HG03108 (cell line): Measurements from ENCODE around the gene NTRK1.

Experiments
- ATAC-seq: cut with Tn5 transposase; IDR thresholded peaks from one replicate; pipeline ENCODE4 v1.9.1; 2021; ENCODE audit warnings: moderate library complexity; ENCODE audit not compliant: unreplicated experiment

NTRK1 gene

DNA sequence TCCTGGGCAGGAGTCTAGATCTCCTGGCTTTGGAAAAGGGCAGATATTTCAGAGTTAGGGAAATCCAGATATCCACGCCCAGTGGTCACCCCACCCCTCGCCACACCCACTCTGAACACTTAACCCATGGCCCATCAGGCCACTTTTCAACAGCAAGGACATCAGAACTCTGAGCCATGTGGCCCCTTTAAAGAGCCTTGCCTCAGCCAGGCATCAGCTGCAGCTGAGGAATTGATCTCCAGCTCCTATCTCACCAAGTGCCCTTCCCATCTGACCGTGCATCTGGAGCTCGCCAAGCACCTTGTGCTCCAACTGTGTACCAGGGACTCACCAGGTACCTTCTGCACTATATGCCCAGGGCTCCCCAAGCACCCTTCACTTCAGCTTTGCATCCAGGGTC is 23.8 kb upstream of the NTRK1 start:
- ATAC-seq = no peak

DNA sequence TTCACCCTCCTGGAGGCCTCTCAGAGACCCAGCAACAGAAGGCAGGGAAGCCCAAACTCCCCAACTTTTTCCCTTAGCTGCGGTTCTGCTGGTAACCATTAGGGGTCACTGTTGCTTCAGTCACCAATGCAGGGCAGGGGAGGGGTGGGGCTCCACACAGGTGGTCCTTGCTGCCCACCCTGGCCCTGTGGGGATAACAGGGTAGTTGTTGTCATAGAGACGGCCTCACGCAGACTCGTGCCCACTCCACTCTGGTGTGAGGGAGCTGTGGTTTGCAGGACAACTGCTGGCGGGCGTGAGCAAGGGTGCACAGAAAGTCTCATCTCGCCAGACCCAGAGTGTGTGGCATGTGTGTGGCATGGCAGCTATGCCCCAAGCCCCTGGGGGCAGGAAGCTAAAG is 21.7 kb upstream of the NTRK1 start:
- ATAC-seq = no peak

DNA sequence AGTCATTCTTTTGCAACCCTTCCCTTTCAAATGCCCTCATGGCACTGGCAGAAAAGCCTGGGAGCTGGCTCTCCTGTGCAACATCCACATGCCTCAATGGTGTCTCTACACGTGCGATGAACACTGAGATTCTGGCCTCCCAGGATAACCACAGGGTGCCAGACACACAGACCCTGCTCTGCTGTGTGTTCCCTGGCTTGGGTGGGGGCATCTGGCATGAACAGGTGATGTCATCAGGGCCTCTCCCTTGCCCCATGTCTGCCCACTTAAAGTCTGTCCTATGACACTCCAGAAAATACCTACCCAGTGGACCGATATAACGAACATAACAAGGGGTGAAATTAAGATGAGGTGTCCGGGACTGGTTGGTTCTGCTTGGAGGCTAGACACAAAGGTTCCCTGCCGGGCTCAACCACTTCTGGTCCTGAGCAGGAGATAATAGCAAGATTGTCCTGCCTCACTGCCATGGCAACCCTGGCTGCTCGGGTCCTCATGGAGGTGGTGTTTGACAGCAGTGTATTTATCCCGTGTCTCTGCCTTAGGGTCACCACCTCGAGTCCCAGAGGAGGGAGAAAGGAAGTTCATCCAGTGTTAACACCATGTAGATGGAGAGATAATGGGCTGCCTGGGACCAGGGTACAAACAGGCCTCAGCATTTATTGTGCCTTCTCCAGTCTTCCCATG is 21.1 kb upstream of the NTRK1 start:
- no peak for ATAC-seq

DNA sequence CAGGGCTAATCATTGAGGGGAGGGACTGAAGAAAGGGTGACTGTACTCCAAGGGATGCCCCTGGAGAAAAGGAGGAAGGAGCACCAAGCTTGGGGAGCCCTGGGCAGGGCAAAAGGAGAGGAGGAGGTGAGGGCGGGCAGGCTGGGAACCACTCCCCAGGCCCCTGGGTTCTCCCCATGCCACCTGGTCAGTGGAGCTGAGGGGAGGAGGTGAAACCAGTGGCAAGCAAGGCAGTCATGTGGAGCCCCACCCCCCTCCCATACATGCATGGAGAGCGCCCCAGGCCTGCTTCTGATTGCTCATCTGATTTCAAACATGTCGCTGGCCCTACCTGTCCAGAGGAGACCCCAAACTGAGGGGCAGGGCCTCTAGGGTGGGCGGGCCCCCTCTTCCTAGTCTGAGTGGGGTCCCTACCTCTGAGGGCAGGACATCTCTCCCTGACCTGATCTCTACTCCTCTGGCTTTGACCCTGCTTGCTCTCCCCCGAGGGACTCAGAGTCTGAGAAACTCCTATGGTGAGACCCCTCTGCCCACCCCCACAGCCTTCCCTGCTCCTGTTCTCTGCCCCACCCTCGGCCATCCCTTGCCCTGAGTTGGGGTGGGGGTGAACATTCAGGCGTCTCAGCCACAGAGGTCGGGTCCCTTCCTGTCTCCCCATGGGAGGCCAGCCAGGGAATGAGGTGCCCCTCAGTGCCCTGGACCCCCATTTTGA is 20.3 kb upstream of the NTRK1 start:
- no peak for ATAC-seq

GRCh38 chr1:156840898-156841279 is 19.8 kb upstream of the NTRK1 start:
- no peak for ATAC-seq

- no peak for ATAC-seq
Measured at GRCh38 chr1:156841295-156841855, 19.3 kb upstream of the NTRK1 start.

DNA sequence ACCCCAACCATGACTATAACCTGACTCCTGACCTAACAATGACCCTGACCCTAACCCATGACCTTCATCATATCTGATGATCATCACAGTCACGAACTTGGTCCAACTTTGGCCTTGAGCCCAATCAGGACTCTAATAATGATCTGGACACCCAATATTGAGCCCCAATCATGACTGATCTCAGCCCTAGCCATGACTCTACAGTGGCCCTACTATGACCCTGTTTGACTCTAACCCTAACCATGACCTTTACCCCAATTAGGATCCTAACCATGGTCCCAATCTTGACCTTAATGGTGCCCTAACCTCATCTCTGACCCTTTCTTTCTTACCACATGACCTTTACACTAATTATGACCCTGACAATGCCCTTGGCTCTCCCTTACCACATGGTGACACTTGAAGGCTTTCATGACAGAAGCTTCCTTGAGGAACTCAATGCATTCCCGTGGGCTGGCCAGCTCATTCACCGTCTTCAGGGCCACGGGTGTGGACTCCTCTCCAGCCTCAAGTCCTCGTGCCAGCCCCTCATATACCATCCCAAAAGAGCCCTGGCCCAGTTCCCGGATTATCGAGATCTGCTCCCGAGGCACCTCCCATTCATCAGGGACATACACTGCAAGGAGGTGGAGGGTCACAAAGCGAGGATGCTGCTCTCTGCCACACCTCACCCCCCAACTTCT is 17.9 kb upstream of the NTRK1 start:
- ATAC-seq = no peak

DNA sequence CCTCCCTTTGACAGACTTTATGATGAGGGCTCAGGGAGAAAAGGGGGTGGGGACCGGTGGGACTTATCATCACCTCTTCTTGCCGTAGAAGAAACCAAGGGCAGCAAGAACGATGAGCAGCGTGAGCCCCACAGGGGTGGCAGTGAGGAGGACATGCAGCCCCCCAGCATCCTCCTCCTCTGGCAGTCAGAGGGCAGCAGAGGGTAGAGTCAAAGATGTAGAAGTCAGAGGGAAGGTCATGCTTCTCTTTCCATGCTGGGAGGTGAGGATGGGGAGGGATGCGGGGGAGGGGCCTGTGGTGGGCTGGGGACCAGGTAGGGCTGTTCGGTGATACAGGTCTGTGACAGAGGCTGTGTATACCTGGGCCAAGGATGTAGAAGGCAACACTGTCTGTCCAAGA is 16.6 kb upstream of the NTRK1 start:
- no peak for ATAC-seq

GRCh38 chr1:156844638-156845037 is 16.0 kb upstream of the NTRK1 start:
- ATAC-seq = no peak

- ATAC-seq = no peak
Measured at GRCh38 chr1:156845055-156845952, 15.4 kb upstream of the NTRK1 start.

GRCh38 chr1:156845953-156846545 is 14.6 kb upstream of the NTRK1 start:
- ATAC-seq = no peak

DNA sequence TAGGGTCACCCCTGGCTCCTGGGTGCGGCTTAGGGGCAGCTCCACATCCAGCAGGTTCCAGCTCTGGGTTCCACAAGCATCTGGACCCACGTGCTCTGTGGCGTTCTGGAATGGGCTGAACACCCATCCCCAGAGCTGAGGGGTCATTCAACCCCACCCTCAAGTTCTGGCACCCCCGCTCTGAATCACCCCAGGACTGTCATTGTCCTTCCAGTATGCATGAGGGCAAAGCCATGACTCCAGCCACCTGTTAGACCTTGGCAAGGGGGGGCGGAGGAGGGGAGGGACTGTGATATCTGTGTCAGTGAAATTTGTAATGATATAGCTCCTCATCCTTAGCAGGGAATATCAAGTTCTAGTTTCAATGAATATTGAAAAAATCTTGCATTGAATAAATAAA is 14.0 kb upstream of the NTRK1 start:
- ATAC-seq = no peak

DNA sequence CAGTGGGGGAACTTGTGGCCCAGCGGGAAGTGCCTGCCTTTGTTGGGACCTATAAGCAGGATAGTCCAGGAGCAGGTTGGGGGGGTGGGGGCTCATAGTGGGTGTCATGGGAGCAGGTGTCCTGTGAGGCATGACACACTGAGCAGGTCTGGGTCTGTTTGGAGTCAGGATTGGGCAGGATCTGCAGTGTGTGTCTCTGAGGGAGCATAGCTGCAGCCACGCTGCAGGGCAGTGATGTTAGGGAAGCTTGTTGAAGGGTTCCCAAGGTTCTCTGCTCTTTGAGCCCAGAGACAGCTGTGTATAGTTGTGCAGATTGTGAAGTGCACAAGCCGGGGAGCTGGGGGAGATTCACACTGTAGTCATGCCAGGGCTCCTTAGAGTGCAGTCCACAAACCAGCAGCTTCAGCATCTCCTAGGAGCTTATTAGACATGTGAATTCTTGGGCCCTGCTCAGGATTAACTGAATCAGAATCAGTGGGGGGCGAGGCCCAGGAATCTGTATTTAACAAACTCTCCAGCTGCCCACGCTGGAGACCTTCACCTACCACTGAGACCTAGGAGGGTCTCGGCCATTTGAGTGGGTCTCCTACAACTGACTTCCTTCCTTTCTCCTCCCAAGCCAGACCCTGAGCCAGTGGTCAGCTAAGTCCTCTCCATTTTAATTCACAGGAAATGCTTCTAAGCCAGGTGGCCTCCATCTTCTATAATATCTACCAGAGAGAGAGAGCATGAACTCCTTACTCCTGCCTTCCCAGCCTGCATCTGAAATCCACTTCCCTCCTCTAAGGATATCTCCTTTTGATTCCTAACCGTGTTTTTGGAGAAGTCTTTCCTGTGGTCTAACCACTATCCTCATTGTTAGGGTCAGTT is 12.8 kb upstream of the NTRK1 start:
- ATAC-seq = no peak

- no peak for ATAC-seq
Measured at GRCh38 chr1:156848461-156849150, 12.1 kb upstream of the NTRK1 start.

DNA sequence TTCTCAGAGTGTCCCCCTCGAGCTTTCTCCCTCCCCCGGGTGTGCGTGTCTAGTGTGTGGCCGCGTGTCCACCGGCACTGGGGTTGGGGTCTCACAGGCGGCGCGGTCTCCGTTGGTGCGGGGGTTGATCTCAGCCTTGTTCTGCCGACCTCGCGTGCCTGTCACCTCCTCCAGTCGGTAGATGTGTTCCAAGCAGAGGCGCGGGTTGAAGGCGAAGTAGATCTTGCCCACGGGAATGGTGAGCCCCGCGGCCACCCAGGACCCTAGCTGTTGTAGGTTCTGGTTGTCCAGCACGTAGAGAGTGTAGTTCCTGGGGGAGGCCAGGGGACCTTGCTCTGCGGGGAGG is 11.5 kb upstream of the NTRK1 start:
- no peak for ATAC-seq

GRCh38 chr1:156851779-156852417 is 8.8 kb upstream of the NTRK1 start:
- ATAC-seq = no peak

- ATAC-seq = no peak
Measured at GRCh38 chr1:156852418-156852874, 8.2 kb upstream of the NTRK1 start.

DNA sequence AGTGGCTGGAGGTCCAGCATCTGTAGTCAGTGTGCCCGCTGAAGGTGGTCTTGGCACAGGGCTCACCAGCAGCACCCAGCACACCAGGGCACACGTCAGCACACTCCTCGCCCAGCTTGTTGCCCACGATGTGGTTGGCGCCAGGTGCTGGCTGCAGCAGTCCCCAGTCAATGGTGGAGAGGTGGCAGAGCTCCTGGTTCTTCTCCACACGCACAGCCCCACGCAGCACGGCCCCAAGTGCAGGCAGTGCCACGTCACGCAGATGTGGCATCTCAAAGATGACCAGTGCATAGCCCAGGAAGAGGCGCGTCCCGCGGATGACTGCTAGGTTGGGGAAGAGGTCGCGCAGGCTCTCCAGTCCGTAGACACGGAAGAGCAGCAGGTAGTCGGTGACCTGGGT is 6.9 kb upstream of the NTRK1 start:
- ATAC-seq = no peak
